GM12874 (cell line): ENCODE measurements around the gene MTCL1.

Experiments
- CTCF ChIP-seq: IDR thresholded peaks from 2 replicates; pipeline ENCODE4 v1.5.1; 2011; ENCODE audit warnings: low read depth, mild to moderate bottlenecking, control low read depth, low read length, moderate library complexity; ENCODE audit not compliant: insufficient read depth

The MTCL1 gene

GRCh38 chr18:8702668-8703067, 2.7 kb upstream of the MTCL1 start:
- TF ChIP-seq CTCF = no peak

- no peak for TF ChIP-seq CTCF
These were observed 2.2 kb upstream of the MTCL1 start for GRCh38 chr18:8703092-8703709.

- TF ChIP-seq CTCF = no peak
These were observed 1.5 kb upstream of the MTCL1 start for GRCh38 chr18:8703781-8704301.

GRCh38 chr18:8704361-8705237, 757 bp upstream of the MTCL1 start:
- no peak for TF ChIP-seq CTCF

- TF ChIP-seq CTCF = no peak
These were observed 820 bp downstream of the MTCL1 start for GRCh38 chr18:8705961-8706790.

- 0 out of 2 replicates have a peak, but pooled peaks have one; percentile 8 for TF ChIP-seq CTCF
These were observed 1.6 kb downstream of the MTCL1 start for GRCh38 chr18:8706791-8707555.
